Breast epithelium (tissue), 3 donors: ENCODE measurements around the gene KREMEN2.

Experiments
- CTCF ChIP-seq, 3 donors: fragments of 450-650 bp; IDR thresholded peaks; one replicate each; pipeline ENCODE4 v1.5.1; 2016 to 2017; ENCODE audit warnings: antibody characterized with exemption in 3 of 3, mild to moderate bottlenecking in 3 of 3, moderate library complexity in 3 of 3
- POLR2AphosphoS5 ChIP-seq, 3 donors: sonication (generic); formaldehyde crosslinking; IDR thresholded peaks; one replicate each; pipeline ENCODE4 v1.6.1; 2017; ENCODE audit warnings: antibody characterized with exemption in 3 of 3

GRCh38 chr16:2987833-2988232 is 23.8 kb downstream of the KREMEN2 start:
- TF ChIP-seq CTCF (IDR thresholded peaks at IDR 0.05) (no peak), POLR2AphosphoS5 (IDR thresholded peaks at IDR 0.05) (no peak)
